ACC112 (cell line): Measurements from ENCODE around the gene EHD4.
A peak's percentile ranks its signal among the peaks of the same experiment; 100 is the strongest.

ENCODE experiments used
- H2AFZ ChIP-seq: fragments of 200-600 bp; sonication (generic); one replicate; pipeline ENCODE4 v1.6.0; 2017; ENCODE audit warnings: antibody characterized with exemption, low read length; ENCODE audit not compliant: unreplicated experiment
- H3K27ac ChIP-seq: fragments of 200-600 bp; sonication (generic); 2 replicates; pipeline ENCODE4 v1.5.1; 2014; ENCODE audit warnings: low read depth, mild to moderate bottlenecking, antibody characterized with exemption, low read length, moderate library complexity
- H3K27me3 ChIP-seq: fragments of 200-600 bp; sonication (generic); 2 replicates; pipeline ENCODE4 v1.6.1; 2014; ENCODE audit warnings: mild to moderate bottlenecking, antibody characterized with exemption, low read length, moderate library complexity, mixed read lengths; ENCODE audit not compliant: insufficient read depth
- H3K36me3 ChIP-seq: fragments of 200-600 bp; sonication (generic); 2 replicates; pipeline ENCODE4 v1.6.1; 2016; ENCODE audit warnings: mild to moderate bottlenecking, antibody characterized with exemption, low read length, moderate library complexity, mixed read lengths; ENCODE audit not compliant: insufficient read depth
- H3K4me1 ChIP-seq: fragments of 200-600 bp; sonication (generic); one replicate; pipeline ENCODE4 v1.6.1; 2016; ENCODE audit warnings: low read length, mixed read lengths; ENCODE audit not compliant: insufficient read depth, unreplicated experiment, control insufficient read depth
- H3K4me3 ChIP-seq: fragments of 200-600 bp; sonication (generic); 2 replicates; pipeline ENCODE4 v1.5.1; 2014; ENCODE audit warnings: mild to moderate bottlenecking, low read depth, low read length
- H3K79me2 ChIP-seq: fragments of 200-600 bp; sonication (generic); one replicate; pipeline ENCODE4 v1.6.0; 2016; ENCODE audit warnings: low read length; ENCODE audit not compliant: control insufficient read depth, unreplicated experiment, insufficient read depth

EHD4 gene

GRCh38 chr15:41935566-41936020, 36.8 kb downstream of the EHD4 start:
- Histone ChIP-seq H2AFZ (no peak overlapping the region), H3K79me2 (peaks cover 5% of the 10 kb centered on the region), H3K4me3 (no peak overlapping the region), H3K27me3 (no peaks in the 10 kb centered on the region), H3K36me3 (peaks cover 13% of the 10 kb centered on the region), H3K4me1 (peaks cover 47% of the 10 kb centered on the region), H3K27ac (no peak overlapping the region)

GRCh38 chr15:41934843-41935242, 37.5 kb downstream of the EHD4 start:
- H2AFZ ChIP-seq, result no peak overlapping the region

GRCh38 chr15:41933771-41934170, 38.6 kb downstream of the EHD4 start:
- Histone ChIP-seq H3K79me2 (peaks cover 7% of the 10 kb centered on the region), H3K4me3 (no peak overlapping the region), H2AFZ (no peak overlapping the region), H3K27me3 (no peaks in the 10 kb centered on the region), H3K27ac (no peak overlapping the region), H3K4me1 (peaks cover 52% of the 10 kb centered on the region), H3K36me3 (peaks cover 8% of the 10 kb centered on the region; the same call in 1 of the 2 replicates)

More at GRCh38 chr15:41934843-41935242, 37.5 kb downstream of the EHD4 start:
- peaks cover 47% of the 10 kb centered on the region for H3K4me1 ChIP-seq
- peaks cover 8% of the 10 kb centered on the region; the same call in 1 of the 2 replicates for H3K36me3 ChIP-seq
- no peak overlapping the region for H3K4me3 ChIP-seq
- H3K27ac ChIP-seq, result no peak overlapping the region
- peaks cover 5% of the 10 kb centered on the region for H3K79me2 ChIP-seq
- no peaks in the 10 kb centered on the region for H3K27me3 ChIP-seq

- Histone ChIP-seq H3K4me3 (no peak overlapping the region), H3K36me3 (peaks cover 8% of the 10 kb centered on the region; the same call in 1 of the 2 replicates), H3K4me1 (peaks cover 52% of the 10 kb centered on the region), H3K27me3 (no peaks in the 10 kb centered on the region; the same call in 1 of the 2 replicates), H2AFZ (no peak overlapping the region), H3K27ac (no peak overlapping the region), H3K79me2 (peaks cover 8% of the 10 kb centered on the region)
Observed at GRCh38 chr15:41933326-41933725, 39.0 kb downstream of the EHD4 start.

GRCh38 chr15:41932511-41933289, 39.7 kb downstream of the EHD4 start:
- no peak overlapping the region for H3K4me3 ChIP-seq
- peaks cover 8% of the 10 kb centered on the region for H3K79me2 ChIP-seq
- H3K36me3 ChIP-seq, result peaks cover 8% of the 10 kb centered on the region; the same call in 1 of the 2 replicates
- H3K27me3 ChIP-seq, result no peaks in the 10 kb centered on the region; the same call in 1 of the 2 replicates
- H3K4me1 ChIP-seq, result peaks cover 52% of the 10 kb centered on the region
- H2AFZ ChIP-seq, result no peak overlapping the region
- H3K27ac ChIP-seq, result no peak overlapping the region

- Histone ChIP-seq H3K4me1 (peaks cover 51% of the 10 kb centered on the region), H3K36me3 (peaks cover 8% of the 10 kb centered on the region; the same call in 1 of the 2 replicates), H3K27me3 (no peaks in the 10 kb centered on the region; the same call in 1 of the 2 replicates), H3K27ac (no peak overlapping the region), H3K4me3 (no peak overlapping the region), H3K79me2 (peaks cover 10% of the 10 kb centered on the region), H2AFZ (no peak overlapping the region)
Observed at GRCh38 chr15:41932101-41932500, 40.3 kb downstream of the EHD4 start.

GRCh38 chr15:41930867-41931222, 41.5 kb downstream of the EHD4 start:
- Histone ChIP-seq H3K4me3 (no peak overlapping the region), H3K27ac (peak overlapping the region; percentile 66), H3K79me2 (peaks cover 11% of the 10 kb centered on the region), H3K36me3 (peaks cover 7% of the 10 kb centered on the region; the same call in 1 of the 2 replicates), H3K4me1 (peaks cover 40% of the 10 kb centered on the region), H3K27me3 (no peaks in the 10 kb centered on the region; the same call in 1 of the 2 replicates), H2AFZ (no peak overlapping the region)

- Histone ChIP-seq H3K79me2 (peaks cover 11% of the 10 kb centered on the region), H3K27me3 (no peaks in the 10 kb centered on the region; the same call in 1 of the 2 replicates), H3K27ac (peak overlapping the region; percentile 66), H3K4me3 (no peak overlapping the region), H2AFZ (no peak overlapping the region), H3K36me3 (peaks cover 6% of the 10 kb centered on the region; the same call in 1 of the 2 replicates), H3K4me1 (peaks cover 39% of the 10 kb centered on the region)
Observed at GRCh38 chr15:41930221-41930866, 42.0 kb downstream of the EHD4 start.

- Histone ChIP-seq H3K4me3 (no peak overlapping the region), H3K4me1 (peaks cover 26% of the 10 kb centered on the region), H3K79me2 (peaks cover 11% of the 10 kb centered on the region), H3K36me3 (peaks cover 10% of the 10 kb centered on the region; the same call in 1 of the 2 replicates), H3K27ac (no peak overlapping the region), H2AFZ (no peak overlapping the region), H3K27me3 (no peaks in the 10 kb centered on the region; the same call in 1 of the 2 replicates)
Observed at GRCh38 chr15:41928637-41929620, 43.4 kb downstream of the EHD4 start.

GRCh38 chr15:41928100-41928499, 44.3 kb downstream of the EHD4 start:
- no peak overlapping the region for H2AFZ ChIP-seq
- peaks cover 10% of the 10 kb centered on the region for H3K79me2 ChIP-seq
- H3K27ac ChIP-seq, result no peak overlapping the region

More at GRCh38 chr15:41928100-41928499, 44.3 kb downstream of the EHD4 start:
- Histone ChIP-seq H3K27me3 (no peaks in the 10 kb centered on the region; the same call in 1 of the 2 replicates), H3K4me1 (peaks cover 19% of the 10 kb centered on the region), H3K36me3 (peaks cover 12% of the 10 kb centered on the region; the same call in 1 of the 2 replicates), H3K4me3 (no peak overlapping the region)
